Breast epithelium (tissue), 3 donors: Measurements from ENCODE around the gene TRNAU1AP.

Experiments used
- CTCF ChIP-seq, 3 donors: fragments of 450-650 bp; IDR thresholded peaks; one replicate each; pipeline ENCODE4 v1.5.1; 2016 to 2017; ENCODE audit warnings: antibody characterized with exemption in 3 of 3, mild to moderate bottlenecking in 3 of 3, moderate library complexity in 3 of 3
- POLR2A ChIP-seq: fragments of 450-650 bp; IDR thresholded peaks from one replicate; pipeline ENCODE4 v1.6.1; 2016; ENCODE audit warnings: antibody characterized with exemption, mild to moderate bottlenecking, moderate library complexity

GRCh38 chr1:28517649-28517999 lies 35.3 kb upstream of the TRNAU1AP start:
- TF ChIP-seq CTCF (IDR thresholded peaks at IDR 0.05) (no peak), POLR2A (no peak)
